KMS-11 (cell line): ENCODE results near the gene MCF2L.

ENCODE experiments used
- H2AFZ ChIP-seq: fragments of 200-600 bp; sonication (generic); 2 replicates; pipeline ENCODE4 v1.6.1; 2016; ENCODE audit warnings: antibody characterized with exemption, mixed run types, low read depth
- H3K27ac ChIP-seq: fragments of 200-600 bp; sonication (generic); 2 replicates; pipeline ENCODE4 v1.6.1; 2016; ENCODE audit warnings: mild to moderate bottlenecking, mixed run types
- H3K27me3 ChIP-seq: fragments of 200-600 bp; sonication (generic); 2 replicates; pipeline ENCODE4 v1.6.1; 2017; ENCODE audit warnings: mild to moderate bottlenecking, low read depth, mixed run types, moderate library complexity; ENCODE audit not compliant: insufficient read depth
- H3K36me3 ChIP-seq: fragments of 200-600 bp; sonication (generic); 2 replicates; pipeline ENCODE4 v1.6.1; 2017; ENCODE audit warnings: mild to moderate bottlenecking, mixed run types; ENCODE audit not compliant: insufficient read depth
- H3K4me1 ChIP-seq: fragments of 200-600 bp; sonication (generic); 2 replicates; pipeline ENCODE4 v1.6.1; 2016; ENCODE audit warnings: mild to moderate bottlenecking, low read depth, mixed run types; ENCODE audit not compliant: poor library complexity, severe bottlenecking
- H3K4me2 ChIP-seq: fragments of 200-600 bp; sonication (generic); 2 replicates; pipeline ENCODE4 v1.7.0; 2016; ENCODE audit warnings: mild to moderate bottlenecking, mixed run types
- H3K4me3 ChIP-seq: fragments of 200-600 bp; sonication (generic); IDR thresholded peaks from 2 replicates; pipeline ENCODE4 v1.6.1; 2017; ENCODE audit warnings: low read depth, low read length, mixed read lengths; ENCODE audit not compliant: insufficient read depth
- H3K79me2 ChIP-seq: fragments of 200-600 bp; sonication (generic); 2 replicates; pipeline ENCODE4 v1.6.1; 2016; ENCODE audit warnings: low read depth, mixed run types; ENCODE audit not compliant: insufficient read depth
- H3K9ac ChIP-seq: fragments of 200-600 bp; sonication (generic); 2 replicates; pipeline ENCODE4 v1.6.1; 2016; ENCODE audit warnings: mild to moderate bottlenecking, mixed run types
- H4K20me1 ChIP-seq: fragments of 200-600 bp; sonication (generic); 2 replicates; pipeline ENCODE4 v1.6.1; 2016; ENCODE audit warnings: mild to moderate bottlenecking, mixed run types; ENCODE audit not compliant: insufficient read depth
- CTCF ChIP-seq: fragments of 200-600 bp; sonication (generic); conservative IDR thresholded peaks from 2 replicates; pipeline ENCODE4 v1.6.1; 2017; ENCODE audit warnings: low read depth, mild to moderate bottlenecking, antibody characterized with exemption, low read length, moderate library complexity, mixed read lengths

MCF2L gene

DNA sequence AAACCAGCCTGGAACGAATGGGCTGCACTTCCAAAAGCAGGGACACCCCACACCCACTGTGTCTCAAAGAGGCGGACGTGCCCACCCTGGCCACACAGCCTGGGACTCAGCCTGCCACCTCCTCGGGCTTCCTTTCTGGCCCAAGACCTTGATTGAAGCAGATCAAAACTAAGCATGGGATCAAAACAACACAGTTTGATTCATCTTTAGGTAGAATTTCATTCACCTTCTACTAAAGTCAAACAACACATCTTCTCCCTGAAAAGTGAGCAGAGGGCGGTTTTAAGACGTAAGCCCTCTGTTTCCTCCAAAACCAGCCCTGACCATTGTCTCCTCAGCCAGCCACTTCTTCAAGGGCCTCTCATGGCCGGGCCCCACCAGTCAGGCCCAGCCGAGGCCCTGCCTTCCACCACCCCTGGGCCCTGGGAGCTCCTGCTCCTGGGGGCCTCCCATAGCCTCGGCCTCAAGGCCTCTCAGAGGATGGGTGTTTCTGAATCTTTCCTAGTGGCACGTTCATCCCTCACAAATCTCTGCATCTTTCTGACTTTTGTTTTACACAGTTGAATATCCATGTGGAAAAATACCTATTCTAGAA is 147.3 kb downstream of the MCF2L start:
- Histone ChIP-seq H3K27ac (no peak overlapping the region), H3K9ac (no peak overlapping the region), H3K79me2 (no peaks in the 10 kb centered on the region), H3K36me3 (no peaks in the 10 kb centered on the region), H3K4me1 (no peaks in the 10 kb centered on the region), H3K4me2 (no peak overlapping the region), H3K4me3 (no peak overlapping the region), H2AFZ (no peak overlapping the region), H3K27me3 (peaks cover 2% of the 10 kb centered on the region; the same call in 1 of the 2 replicates), H4K20me1 (no peaks in the 10 kb centered on the region)
- no peak for TF ChIP-seq CTCF

DNA sequence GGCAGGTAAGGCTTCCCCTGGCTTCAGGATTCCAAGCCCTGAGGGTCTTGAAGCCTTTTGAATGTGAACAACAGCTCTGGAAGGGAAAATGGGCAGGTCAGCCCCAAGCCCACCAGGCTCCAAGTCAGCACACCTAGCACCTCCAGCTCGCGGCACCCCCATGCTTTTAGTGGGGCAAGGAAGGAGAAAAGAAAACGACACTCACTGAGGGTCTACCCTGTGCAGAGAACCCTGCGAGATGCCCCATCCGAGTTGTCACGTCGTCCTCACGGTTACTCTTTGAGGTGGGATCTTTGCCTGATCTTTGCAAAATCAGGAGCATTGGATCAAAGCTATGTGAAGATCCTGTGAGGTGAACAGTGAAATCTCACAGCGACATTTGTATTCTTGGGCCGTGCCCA is 147.9 kb downstream of the MCF2L start:
- Histone ChIP-seq H3K4me3 (no peak overlapping the region), H3K79me2 (no peaks in the 10 kb centered on the region), H3K4me2 (no peak overlapping the region), H3K27me3 (peaks cover 2% of the 10 kb centered on the region; the same call in 1 of the 2 replicates), H3K27ac (no peak overlapping the region), H3K9ac (no peak overlapping the region), H3K36me3 (no peaks in the 10 kb centered on the region), H4K20me1 (no peaks in the 10 kb centered on the region), H2AFZ (no peak overlapping the region), H3K4me1 (no peaks in the 10 kb centered on the region)
- no peak for TF ChIP-seq CTCF

GRCh38 chr13:113117335-113117872 is 148.4 kb downstream of the MCF2L start:
- Histone ChIP-seq H2AFZ (no peak overlapping the region), H3K9ac (no peak overlapping the region), H3K79me2 (no peaks in the 10 kb centered on the region), H3K4me2 (no peak overlapping the region), H3K27ac (no peak overlapping the region), H3K36me3 (no peaks in the 10 kb centered on the region), H3K27me3 (peaks cover 2% of the 10 kb centered on the region; the same call in 1 of the 2 replicates), H3K4me3 (no peak overlapping the region), H4K20me1 (no peaks in the 10 kb centered on the region), H3K4me1 (no peaks in the 10 kb centered on the region)
- no peak for TF ChIP-seq CTCF

GRCh38 chr13:113117911-113118260 is 148.9 kb downstream of the MCF2L start:
- H3K27ac ChIP-seq, result no peak overlapping the region
- no peak overlapping the region for H2AFZ ChIP-seq
- H3K36me3 ChIP-seq, result no peaks in the 10 kb centered on the region
- no peaks in the 10 kb centered on the region for H3K79me2 ChIP-seq
- TF ChIP-seq CTCF, result no peak
- H3K4me1 ChIP-seq, result no peaks in the 10 kb centered on the region
- H3K4me2 ChIP-seq, result no peak overlapping the region
- no peaks in the 10 kb centered on the region for H4K20me1 ChIP-seq
- no peak overlapping the region for H3K9ac ChIP-seq
- H3K27me3 ChIP-seq, result peaks cover 2% of the 10 kb centered on the region; the same call in 1 of the 2 replicates
- H3K4me3 ChIP-seq, result no peak overlapping the region
